Activated CD4-positive, alpha-beta T cell treated with anti-CD3 and anti-CD28 coated beads, Interleukin-2, amount 50 U/mL, for 4 hours (primary cell): ENCODE data around the gene SOX18.
A peak's percentile ranks its signal among the peaks of the same experiment; 100 is the strongest.

Experiments
- DNase-seq, 2 experiments: peaks; one replicate each; pipeline ENCODE4 v3.0.0-alpha.2; 2020

The SOX18 gene

DNA sequence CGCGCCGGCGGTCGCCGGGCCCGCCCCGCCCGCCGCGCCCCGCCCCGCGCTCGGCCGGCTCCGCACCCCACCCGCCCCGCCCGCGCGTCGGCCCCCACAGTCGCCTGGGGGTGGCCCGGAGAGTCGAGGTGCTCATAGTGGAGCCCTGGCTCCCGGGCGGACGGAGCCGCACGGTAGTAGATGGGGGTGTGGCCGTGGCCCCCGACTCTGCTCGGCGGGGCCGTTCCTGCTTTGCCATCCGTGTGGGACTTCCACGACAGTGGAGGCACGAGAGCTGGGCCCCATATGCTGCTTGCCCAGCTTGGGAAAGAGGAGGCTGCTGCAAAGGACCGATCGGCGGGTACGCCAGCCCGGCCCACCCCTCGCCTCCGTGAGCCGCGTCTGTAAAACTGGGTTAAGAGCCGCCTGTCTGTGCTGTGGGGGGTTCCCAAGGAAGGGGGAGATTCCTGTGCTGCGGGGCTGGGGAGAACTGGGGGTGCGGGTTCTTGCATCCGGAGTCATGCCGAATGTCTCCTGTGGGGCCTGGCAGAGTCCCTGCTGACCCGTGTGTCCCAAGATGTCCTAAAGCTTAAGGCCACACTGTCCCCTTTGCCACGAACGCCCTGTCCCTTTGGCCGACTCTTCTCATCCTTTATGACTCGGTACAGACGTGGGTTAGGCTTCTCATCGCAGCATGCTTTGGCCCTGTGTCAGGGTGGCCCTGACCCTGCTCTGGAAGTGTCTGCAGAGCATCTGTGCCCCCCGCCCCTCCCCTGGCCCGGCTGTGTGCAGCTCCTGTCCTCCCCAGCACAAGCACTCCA, 30.8 kb upstream of the SOX18 start, which contains the start of gene OPRL1:
Gene OPRL1, plus strand, starts transcription at position 70 of the 800 bp plus-strand sequence. CDS start 12,639 bp downstream, outside the sequence.
- peak in 1 of 2 experiments; percentile 27 for DNase-seq

DNA sequence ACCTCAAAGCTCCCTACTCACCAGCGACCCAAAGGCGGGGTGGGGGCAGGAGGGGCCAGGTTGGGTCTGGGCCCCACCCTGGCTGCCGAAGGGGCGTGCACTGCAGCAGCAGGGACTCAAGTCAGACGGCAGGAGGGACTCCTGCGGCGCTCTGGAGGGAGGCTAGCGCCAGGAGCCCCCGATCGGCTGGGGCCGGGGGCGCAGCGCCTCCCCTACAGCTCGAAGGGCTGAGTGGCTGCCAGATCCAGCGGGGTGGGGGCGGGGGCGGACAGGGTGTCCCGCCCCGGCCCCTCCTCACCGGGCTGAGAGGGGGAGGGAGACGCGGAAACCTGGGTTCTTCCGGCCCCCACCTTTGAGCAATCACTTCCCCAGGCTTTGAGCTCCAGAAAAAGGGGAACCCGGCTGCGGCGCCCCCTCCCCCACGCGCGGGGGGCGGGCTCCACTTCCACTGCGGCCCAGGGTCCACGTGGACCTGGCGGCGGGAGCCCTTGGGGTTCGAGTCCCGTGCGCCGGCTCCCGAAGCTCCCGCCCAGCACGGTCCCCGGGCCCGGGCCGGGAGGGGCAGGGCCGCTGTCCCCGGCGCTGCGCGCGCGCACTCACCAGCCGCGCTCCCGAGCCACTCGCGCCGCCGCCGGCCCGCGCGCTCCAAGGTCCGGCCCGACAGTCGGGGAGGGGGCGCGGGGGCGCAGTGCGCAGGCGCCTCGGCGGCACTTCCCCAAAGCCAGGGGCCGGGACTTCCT, 30.0 kb upstream of the SOX18 start, which contains the start of gene RGS19:
Gene RGS19, minus strand, starts transcription at position 246 of the 740 bp plus-strand sequence. CDS start 2,632 bp downstream, outside the sequence.
- peak; percentile 52 to 57 for DNase-seq

DNA sequence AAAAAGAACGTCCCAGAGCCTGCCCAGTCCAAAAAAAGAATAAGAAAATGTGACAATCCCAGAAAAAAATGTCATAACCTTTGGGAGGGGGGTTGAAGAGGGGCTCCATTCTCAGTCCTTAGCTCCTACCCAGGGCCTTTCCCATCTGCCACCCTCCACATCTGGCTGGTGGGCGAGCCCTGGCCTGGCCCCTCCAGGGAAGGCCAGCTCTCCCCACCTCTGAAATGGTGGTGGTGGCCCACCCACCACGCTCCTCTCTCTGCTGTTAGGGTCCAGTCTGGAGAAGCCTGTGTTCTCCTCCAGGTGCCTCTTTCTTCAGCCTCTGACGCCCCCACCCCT, 29.5 kb upstream of the SOX18 start:
- no peak for DNase-seq

DNA sequence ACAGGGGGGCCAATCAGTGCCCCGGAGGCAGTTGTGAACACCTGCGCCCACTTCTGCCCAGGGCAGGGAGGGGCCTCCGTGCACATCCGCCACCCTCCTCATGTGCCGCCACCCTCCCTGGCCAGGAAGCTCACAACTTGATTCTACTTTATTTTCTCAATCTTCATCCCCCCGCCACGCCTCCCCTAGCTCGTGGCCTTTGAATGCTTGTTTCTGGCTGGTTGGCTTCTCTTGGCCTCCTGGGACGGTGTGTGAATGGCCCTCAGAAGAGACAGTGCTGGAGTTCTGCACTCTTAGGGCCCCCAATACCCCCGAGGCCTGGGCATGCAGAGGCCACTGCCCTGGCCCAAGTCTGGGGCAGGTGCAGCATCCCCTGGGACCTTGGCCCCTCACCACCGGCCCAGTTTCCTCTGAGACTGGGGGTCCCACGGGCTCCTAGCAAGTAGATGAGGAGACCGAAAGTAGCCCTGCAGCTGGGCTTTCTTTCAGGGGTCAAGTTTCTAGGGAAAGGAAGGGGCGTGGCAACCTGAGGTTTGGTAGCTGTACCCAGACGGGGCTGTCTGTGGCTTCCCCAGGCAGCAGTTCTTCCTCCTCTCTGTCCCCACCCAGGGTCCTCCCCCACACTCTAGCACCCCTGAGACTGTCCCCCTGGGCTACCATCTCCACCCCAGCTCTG, 28.6 kb upstream of the SOX18 start:
- DNase-seq: peak; percentile 33 to 34

DNA sequence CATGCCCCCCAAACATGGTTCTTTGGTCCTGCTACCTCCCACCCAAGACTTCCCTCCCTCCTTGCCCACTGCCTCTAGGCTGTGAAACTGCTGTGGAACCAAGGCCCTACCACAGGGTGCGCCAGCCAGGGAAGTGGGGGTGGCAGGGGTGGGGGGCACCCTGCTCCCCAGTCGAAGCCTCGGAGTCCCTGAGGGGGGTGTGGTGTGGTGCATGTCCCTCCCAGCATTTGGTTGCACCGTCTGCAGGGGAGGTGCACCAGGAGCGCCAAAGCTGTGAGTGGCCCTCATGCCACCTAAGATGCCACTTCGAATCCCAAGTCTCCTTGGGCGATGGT, 28.1 kb upstream of the SOX18 start:
- no peak for DNase-seq

DNA sequence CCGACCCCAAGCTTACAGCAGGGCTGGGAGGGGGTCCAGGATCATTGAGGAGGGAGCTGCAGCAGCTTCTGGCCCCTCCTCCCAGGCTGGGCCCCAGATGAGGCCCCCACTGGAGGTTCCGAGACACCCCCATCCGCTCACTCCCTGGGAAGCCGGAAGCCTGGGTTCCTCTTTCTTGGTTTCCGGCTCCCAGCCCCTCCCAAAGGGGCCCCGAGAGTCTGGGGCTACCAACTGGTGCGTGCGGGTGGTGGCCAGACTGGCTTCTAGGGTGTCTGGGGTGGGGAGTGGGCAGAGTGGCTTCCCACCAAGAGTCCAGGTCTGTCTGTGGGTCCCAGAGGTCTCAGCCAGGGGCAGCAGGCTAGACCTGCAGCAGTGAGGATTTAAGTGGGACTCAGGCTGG, 27.7 kb upstream of the SOX18 start:
- no peak for DNase-seq

DNA sequence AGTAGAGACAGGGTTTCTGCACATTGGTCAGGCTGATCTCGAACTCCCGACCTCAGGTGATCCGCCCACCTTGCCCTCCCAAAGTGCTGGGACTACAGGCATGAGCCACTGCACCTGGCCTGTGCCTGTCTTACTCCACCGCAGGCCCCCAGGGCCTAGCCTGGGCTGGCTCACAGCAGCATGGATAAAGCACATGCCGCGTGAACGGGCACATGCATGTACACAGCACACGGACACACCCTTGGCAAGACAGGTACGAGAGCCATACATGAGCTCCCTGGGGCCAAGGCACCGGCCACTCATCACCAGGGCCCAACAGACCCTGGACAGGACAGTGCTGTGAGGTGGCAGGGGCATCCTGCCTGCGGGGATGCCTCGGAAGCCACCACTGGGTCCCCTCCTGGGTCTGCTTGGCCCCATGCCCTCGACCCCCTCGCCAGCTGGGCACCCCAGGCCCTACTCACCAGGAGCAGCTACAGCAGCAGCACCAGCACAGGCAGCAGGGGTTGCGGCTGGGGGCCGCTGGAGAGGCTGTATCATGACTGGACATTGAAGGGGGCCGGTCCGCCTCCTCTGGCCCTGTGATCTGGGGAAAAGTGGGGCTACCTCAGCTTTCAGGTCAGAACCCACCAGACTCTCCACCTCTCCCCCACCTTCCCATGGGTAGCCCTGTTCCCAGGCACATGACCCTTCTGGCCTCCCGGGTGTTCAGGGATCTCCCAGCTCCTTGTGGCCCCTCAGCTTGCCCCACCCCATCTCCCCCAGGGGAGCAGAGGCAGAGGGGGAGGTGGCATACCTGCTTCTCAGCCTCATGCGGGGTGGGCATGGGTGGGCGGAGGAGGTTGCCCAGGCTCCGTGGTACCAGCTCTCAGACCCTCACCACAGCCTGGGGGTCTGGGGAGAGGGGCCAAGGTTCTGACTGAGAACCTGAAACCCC, 26.9 kb upstream of the SOX18 start:
- no peak for DNase-seq

DNA sequence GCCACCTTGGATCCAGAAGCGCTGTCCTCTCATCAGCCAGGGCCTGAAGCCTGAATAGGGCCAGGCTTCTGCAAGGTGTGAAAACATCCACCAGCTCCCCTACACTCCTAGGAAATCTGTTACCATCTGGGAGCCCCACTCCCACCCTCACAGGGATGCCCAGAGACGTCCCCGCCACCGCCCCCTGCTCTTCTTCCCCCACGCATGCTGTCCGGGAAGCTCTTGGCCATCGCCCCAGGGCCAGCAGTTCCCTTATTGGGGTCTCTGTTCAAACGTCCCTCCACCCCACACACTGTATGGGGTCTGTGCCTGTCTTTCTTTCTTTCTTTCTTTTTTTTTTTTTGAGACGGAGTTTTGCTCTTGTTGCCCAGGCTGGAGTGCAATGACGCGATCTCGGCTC, 26.1 kb upstream of the SOX18 start:
- DNase-seq: no peak

DNA sequence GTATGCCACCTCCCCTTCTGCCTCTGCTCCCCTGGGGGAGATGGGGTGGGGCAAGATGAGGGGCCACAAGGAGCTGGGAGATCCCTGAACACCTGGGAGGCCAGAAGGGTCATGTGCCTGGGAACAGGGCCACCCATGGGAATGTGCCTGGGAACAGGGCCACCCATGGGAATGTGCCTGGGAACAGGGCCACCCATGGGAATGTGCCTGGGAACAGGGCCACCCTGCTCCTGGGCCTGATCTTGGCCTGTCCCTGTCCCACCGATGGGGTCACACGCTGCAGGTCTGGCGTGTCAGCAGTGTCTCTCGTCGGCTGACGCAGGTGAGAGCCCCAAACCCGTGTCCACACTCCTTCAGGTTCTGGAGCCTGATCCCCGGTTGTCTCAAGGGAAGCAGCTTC, 25.5 kb upstream of the SOX18 start:
- DNase-seq: no peak

DNA sequence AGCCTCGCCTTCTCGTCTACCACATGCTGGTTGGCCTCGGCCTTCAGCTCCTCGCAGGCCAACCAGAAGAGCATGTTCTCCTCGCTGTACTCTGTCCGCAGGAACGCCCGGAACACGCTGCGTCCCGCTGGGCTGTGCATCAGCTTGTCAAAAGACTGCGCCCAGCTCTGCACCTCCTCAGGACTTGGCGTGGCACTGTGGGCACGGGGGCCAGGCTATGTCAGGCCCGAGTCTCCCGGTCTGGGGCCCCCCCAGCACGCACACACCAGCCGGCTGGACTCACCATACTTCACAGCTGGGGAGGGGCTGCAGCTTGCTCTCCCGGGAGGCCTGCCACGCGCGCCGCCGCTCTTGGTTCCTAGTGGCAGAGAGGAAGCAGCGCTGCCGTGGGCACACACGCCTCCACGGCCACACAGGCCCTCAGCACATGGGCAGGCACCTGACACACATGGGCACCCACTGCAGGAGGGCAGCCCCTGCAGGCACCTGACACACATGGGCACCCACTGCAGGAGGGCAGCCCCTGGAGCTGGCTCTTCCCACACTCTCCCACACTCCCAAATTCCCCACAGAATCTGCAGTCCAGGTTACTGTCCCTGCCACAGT, 24.8 kb upstream of the SOX18 start:
- DNase-seq: no peak

DNA sequence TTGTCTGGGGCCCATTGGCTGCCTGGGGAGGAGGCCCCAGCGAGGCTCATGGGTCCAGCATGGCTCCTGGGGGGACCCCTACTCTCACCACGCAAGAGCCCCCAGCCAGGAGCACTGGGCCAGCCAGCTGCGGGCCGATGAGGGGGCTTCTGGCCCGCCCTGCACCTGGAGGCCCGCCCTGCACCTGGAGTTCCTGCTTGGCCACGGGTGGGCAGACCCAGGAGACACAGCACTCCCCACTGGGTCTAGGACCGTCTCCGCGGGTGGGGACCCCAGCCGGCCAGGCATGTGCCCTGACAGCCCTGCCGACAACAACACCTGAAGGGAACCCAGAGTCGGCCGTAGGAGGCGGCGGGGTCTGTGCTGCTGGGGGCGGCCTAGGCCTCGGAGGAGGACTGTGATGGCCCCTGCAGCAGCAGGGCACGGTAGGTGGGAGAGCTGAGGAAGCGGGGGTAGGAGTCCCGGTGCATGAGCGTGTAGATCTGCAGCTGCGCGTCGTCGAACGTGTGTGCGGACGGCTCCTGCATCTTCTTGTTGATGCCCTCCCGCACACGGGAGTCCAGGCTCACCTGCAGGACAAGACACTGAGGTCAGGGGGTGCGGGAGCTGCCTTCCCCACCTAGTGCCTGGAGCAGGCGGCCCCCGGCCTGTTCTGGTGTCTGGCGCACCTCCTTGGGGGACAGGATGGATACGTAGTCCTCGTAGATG, 24.2 kb upstream of the SOX18 start:
- no peak for DNase-seq

DNA sequence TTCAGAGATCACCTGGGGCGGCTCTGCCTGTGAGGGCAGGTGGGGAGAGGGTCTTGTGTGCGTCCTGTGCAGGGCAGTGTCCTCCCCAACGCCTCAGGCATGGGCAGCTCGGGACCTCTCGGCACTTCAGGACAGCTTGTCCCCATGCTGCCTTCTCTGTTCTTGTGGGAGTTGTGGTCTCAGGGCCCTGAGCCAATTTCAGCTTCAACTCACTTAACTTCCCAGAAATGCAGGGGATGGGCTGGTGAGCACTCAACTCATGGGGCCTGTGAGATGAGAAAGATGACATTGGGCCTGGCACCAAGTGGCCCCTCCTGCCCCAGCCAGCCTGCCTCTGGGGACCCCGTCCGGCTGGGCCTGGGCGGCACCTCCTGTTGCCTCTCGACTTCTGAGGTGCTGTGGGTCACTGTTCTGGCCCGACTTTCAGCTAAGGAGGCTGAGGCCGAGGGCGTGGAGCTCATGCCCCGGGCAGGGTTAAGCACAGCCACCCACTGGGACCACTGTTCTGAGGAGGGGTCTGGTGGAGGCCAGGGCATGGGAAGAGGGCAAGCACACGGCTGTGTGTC, 23.1 kb upstream of the SOX18 start:
- DNase-seq: no peak

DNA sequence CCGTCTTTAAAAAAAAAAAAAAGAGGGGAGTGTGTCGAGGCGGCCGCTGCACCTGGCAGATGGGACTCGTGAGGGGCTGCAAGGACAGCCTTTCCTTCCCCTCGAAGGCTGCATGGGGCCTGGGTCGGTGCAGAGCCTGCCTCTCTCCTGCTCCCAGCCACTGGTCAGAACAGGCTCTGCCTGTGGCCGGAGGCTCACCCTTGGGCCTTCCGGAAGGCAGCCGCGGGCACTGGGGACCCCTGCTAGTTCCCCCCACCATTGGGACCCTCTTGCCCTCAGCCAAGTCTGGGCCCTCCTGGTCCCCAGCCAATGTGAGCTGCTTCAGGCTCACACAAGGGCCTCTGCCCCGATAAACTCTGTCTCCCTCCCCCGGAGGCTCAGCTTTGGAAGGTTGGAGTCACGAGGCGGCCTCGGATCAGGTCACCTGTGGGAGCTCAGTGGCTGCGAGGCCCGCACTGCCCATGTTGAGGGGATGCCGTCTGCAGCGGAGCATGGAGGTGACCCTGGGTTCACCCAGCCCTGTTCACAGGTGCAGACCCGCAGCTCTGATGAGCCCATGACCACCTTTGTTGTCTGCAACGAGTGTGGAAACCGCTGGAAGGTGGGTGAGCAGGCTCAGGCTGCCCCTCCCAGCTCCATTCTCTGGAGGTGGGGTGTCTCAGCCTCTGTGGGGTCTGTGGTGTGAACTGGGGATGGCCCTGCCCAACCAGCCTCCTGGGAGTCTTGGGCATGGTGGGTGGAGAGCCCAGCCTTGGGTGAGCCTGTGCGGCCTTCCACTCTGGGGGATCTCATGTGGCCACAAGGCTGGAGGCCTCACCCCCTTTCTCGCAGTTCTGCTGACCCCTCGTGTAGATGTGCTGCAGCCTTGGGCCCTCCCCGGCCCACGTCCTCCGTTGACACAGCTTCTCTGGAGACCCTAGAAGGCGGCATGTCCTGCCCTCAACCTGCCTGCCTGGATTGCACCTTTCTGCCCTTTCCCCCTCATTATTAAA, 22.2 kb upstream of the SOX18 start:
- no peak for DNase-seq

DNA sequence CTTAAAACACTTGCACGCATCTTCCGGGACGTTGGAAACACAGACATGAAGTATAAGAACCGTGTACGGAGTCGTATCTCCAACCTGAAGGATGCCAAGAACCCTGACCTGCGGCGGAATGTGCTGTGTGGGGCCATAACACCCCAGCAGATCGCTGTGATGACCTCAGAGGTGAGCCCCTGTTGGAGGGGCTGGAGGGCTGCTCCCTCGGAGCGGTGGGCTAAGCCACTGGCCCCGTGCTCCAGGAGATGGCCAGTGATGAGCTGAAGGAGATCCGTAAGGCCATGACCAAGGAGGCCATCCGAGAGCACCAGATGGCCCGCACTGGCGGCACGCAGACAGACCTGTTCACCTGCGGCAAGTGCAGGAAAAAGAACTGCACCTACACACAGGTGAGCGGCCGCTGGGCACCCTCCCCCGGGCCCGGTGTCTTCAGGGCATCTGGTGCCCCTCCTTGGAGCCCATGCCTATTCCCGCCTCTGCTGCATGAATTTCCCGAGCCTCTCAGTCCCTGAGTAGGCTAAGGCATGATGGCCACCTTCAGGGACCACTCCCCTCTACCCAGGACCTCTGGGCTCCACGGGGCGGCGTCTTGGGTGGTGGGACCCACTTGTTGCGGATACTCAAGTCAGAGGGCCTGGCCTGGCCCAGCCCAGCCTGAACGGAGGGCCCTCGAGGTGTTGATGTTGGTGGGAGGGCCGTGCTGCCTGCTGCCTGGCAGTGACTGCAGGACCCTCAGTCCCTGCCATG, 21.0 kb upstream of the SOX18 start:
- DNase-seq: no peak

DNA sequence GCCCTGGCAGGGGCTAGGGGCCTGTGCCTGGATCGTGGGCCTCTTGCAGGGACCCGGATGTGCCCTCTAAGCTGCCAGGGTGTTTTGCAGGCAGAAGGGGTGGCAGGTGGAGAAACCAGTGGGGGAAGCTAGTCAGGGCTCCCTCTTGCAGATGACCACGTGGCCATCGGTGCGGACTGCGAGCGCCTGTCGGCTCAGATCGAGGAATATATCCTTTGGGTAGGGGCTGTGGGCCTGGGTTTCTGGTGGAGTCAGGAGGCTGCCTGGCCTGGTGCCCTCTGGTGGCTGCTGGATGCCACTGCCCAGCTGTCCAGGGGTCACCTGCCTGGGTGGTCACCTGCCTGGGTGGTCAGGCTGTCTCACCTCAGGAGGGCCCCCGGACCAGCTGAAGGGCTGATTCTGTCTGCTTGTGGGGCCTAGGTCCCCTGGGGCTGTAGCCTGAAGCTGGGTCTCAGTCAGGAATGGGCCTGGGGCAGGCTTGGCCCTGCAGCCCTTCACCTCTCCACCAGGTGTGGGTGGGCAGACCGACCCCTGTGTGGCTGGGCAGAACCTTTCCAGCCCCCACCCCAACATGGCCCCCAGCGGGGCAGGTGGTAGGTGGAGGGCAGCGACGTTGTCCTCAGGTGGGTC, 20.3 kb upstream of the SOX18 start:
- no peak for DNase-seq

DNA sequence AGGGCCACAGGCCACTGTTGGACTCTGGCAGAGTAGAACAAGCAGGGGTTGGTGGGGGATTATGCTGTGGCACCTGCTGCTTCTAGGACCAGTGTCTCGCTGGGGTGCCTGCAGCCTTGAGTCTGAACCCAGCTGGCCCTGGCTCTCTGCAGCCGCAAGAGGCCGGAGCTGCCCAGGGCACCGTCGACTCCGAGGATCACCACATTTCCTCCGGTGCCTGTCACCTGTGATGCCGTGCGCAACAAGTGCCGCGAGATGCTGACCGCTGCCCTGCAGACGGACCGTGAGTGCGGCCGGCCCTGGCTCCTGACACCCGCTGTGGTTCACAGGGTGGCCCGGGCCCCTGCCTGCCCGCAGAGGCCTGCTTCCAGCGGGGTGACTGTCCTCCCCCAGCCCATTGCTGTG, 19.8 kb upstream of the SOX18 start:
- DNase-seq: no peak

DNA sequence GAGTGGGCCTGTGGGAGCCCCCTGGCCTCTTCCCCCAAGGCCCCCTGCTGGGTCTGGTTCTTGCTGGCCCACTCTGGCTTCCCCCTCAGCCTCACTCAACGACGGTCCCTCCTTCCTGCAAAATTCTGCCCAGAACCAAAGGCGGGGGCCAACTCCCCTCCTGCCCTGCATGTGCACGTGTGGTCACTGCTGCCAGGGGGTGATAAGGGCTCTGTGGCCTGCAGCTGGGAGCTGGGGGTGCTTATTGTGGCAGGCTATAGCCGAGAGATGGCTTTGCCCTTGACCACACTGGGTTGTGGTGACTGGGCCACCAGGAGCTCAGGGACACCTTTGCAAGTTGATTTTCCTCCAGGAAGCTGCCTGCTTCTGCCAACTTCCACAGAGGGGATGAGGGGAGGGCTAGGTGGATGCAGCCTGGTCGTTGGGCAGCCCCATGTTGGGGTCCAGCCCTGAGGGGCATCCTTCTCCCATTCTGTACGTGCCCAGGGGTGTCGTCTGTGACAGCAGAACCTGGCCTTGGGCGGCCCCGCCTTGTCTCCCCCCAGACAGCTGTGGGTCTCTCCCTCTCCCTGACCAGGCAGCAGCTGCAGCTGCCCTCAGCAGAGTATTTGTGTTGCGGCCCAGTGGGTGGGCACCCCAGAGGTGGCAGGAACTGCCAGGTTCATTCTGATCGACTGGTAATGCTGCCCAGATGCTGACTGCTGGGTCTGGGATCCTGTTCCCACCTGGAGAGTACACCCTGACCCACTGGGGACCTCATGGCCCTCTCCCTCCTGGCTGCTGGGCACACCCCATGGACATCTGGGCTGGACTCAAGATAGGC, 19.2 kb upstream of the SOX18 start:
- DNase-seq: no peak
